Osteoblast (primary cell): ENCODE results near the gene EYS. TPM values are rescaled to one million over a fixed set of nuclear protein-coding genes. Genes with fewer than 3 reads are reported as not detected.

ENCODE experiments used
- DNase-seq: peaks from one replicate; pipeline ENCODE4 v3.0.0; 2011; ENCODE audit warnings: low spot score, mixed read lengths; ENCODE audit not compliant: insufficient read length; ENCODE audit errors: missing footprints
- H2AFZ ChIP-seq: 2 replicates; pipeline ENCODE4 v1.6.0; 2011; ENCODE audit warnings: mild to moderate bottlenecking, low read length
- H3K27ac ChIP-seq: 2 replicates; pipeline ENCODE4 v1.5.1; 2011; ENCODE audit warnings: mild to moderate bottlenecking, low read depth, low read length, moderate library complexity
- H3K27me3 ChIP-seq: 2 replicates; pipeline ENCODE4 v1.6.0; 2012; ENCODE audit warnings: mild to moderate bottlenecking, control low read depth, inconsistent platforms, low read length, moderate library complexity; ENCODE audit not compliant: insufficient read depth
- H3K36me3 ChIP-seq: 2 replicates; pipeline ENCODE4 v1.5.1; 2011; ENCODE audit warnings: mild to moderate bottlenecking, low read length, control low read depth, moderate library complexity; ENCODE audit not compliant: insufficient read depth
- H3K4me1 ChIP-seq: 2 replicates; pipeline ENCODE4 v1.5.1; 2011; ENCODE audit warnings: mild to moderate bottlenecking, low read length, control low read depth, moderate library complexity; ENCODE audit not compliant: insufficient read depth
- H3K4me2 ChIP-seq: 2 replicates; pipeline ENCODE4 v1.6.0; 2011; ENCODE audit warnings: mild to moderate bottlenecking, low read length; ENCODE audit not compliant: insufficient read depth
- H3K4me3 ChIP-seq: fragments of 200-600 bp; sonication (generic); 3 replicates; pipeline ENCODE4 v1.5.1; 2012; ENCODE audit warnings: mild to moderate bottlenecking, low read length, inconsistent platforms; ENCODE audit not compliant: insufficient read depth
- H3K79me2 ChIP-seq: 2 replicates; pipeline ENCODE4 v1.6.0; 2012; ENCODE audit warnings: mild to moderate bottlenecking, low read length, control low read depth, inconsistent platforms; ENCODE audit not compliant: insufficient read depth
- H3K9me3 ChIP-seq: 2 replicates; pipeline ENCODE4 v1.5.1; 2011; ENCODE audit warnings: low read depth, low read length, control low read depth
- H4K20me1 ChIP-seq: 2 replicates; pipeline ENCODE4 v1.6.0; 2012; ENCODE audit warnings: mild to moderate bottlenecking, low read length, control low read depth; ENCODE audit not compliant: insufficient read depth
- total RNA-seq: library from RNA; depleted of rRNA; stranded (reverse); fragments of >200 nt; gene quantifications from 2 replicates; pipeline ENCODE4 v1.2.3, GENCODE V29; 2012
- TF ChIP-seq, protein P1 (sequence below): IDR thresholded peaks from 2 replicates; pipeline ENCODE4 v1.5.1; 2011; ENCODE audit warnings: mild to moderate bottlenecking, low read depth, low read length, moderate library complexity; ENCODE audit errors: extremely low read depth

Gene EYS
- total RNA-seq, 1 donor, result under 0.01 TPM

DNA sequence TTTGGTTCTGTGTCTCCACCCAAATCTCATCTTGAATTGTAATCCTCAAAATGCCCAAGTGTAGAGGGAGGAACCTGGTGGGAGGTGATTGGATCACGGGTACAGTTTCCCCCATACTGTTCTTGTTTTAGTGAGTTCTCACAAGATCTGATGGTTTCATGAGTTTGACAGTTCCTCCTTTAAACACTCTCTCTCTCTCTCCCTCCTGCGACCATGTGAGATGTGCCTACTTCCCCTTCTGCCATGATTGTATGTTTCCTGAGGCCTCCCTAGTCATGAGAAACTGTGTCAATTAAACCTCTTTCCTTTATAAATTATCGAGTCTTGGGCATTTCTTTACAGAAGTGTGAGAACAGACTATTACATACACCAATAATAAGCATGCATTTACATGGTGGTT, 12.1 kb upstream of the EYS start:
- Histone ChIP-seq H3K79me2 (no peaks in the 10 kb centered on the region), H3K9me3 (no peaks in the 10 kb centered on the region)
- TF ChIP-seq, protein P1, sequence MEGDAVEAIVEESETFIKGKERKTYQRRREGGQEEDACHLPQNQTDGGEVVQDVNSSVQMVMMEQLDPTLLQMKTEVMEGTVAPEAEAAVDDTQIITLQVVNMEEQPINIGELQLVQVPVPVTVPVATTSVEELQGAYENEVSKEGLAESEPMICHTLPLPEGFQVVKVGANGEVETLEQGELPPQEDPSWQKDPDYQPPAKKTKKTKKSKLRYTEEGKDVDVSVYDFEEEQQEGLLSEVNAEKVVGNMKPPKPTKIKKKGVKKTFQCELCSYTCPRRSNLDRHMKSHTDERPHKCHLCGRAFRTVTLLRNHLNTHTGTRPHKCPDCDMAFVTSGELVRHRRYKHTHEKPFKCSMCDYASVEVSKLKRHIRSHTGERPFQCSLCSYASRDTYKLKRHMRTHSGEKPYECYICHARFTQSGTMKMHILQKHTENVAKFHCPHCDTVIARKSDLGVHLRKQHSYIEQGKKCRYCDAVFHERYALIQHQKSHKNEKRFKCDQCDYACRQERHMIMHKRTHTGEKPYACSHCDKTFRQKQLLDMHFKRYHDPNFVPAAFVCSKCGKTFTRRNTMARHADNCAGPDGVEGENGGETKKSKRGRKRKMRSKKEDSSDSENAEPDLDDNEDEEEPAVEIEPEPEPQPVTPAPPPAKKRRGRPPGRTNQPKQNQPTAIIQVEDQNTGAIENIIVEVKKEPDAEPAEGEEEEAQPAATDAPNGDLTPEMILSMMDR, result no peak

DNA sequence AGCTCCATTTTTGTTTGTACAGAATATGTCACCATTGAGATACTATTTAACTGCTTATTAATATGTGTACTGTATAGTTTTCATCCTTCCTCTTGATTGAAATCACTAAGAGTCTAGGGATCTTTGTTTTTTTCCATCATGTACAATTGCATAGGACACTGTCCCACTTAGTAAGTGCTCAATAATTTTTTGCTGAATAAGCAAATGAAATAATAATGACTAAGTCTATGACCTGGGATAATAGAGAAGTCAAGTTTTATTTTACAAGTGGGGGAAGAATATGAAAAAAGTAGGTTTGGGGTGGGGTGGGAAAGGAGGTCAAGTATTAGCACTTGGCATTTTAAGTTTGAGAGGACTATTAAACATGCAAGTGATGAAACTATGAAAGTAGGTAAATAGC, 4.5 kb upstream of the EYS start:
- H3K79me2 ChIP-seq, result no peaks in the 10 kb centered on the region
- TF ChIP-seq, protein P1, result no peak
- DNase-seq, result no peak
- no peaks in the 10 kb centered on the region for H4K20me1 ChIP-seq
- no peak overlapping the region for H3K4me3 ChIP-seq
- H2AFZ ChIP-seq, result no peak overlapping the region
- H3K36me3 ChIP-seq, result no peaks in the 10 kb centered on the region
- no peaks in the 10 kb centered on the region for H3K9me3 ChIP-seq
- H3K27me3 ChIP-seq, result no peaks in the 10 kb centered on the region
- no peaks in the 10 kb centered on the region for H3K4me1 ChIP-seq
- no peak overlapping the region for H3K27ac ChIP-seq
- H3K4me2 ChIP-seq, result no peak overlapping the region

More for the DNA sequence above, 12.1 kb upstream of the EYS start:
- Histone ChIP-seq H3K27me3 (no peaks in the 10 kb centered on the region), H3K4me1 (no peaks in the 10 kb centered on the region), H3K4me2 (no peak overlapping the region), H3K4me3 (no peak overlapping the region), H2AFZ (no peak overlapping the region), H3K36me3 (no peaks in the 10 kb centered on the region), H3K27ac (no peak overlapping the region), H4K20me1 (no peaks in the 10 kb centered on the region)
- DNase-seq, result no peak

DNA sequence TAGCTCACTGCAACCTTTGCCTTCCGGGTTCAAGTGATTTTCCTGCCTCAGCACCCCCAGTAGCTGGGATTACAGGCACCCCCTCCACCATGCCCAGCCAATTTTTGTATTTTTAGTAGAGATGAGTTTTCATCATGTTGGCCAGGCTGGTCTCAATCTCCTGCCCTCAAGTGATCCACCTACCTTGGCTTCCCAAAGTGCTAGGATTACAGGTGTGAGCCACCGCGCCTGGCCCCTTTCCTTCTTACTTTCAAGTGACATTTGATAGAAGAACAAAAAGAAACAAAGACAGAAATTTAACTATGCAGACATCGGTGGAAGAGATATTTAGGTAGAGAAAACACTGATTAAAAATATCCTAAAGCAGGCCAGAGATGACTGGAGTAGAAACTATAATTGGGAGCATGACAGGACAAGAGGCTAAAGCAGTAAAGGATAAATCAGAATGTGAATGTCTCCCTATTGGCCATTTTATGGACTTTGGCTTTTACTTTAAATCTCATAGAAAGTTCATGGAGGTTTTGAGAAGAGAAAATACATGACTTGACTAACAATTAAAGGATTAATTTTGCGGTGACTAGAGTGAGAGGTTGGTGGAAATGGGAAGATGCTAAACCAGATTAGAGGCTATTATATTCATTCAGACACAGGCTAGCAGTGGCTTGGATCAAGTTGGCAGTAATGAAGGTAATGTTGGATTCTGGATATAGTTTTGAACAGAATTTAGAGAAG, 2.2 kb upstream of the EYS start:
- Histone ChIP-seq H3K4me1 (no peaks in the 10 kb centered on the region), H3K27ac (no peak overlapping the region), H3K4me3 (no peak overlapping the region), H3K36me3 (no peaks in the 10 kb centered on the region), H4K20me1 (no peaks in the 10 kb centered on the region), H3K27me3 (no peaks in the 10 kb centered on the region), H3K79me2 (no peaks in the 10 kb centered on the region), H3K9me3 (no peaks in the 10 kb centered on the region), H3K4me2 (no peak overlapping the region), H2AFZ (no peak overlapping the region)
- TF ChIP-seq, protein P1, result no peak
- DNase-seq, result no peak

DNA sequence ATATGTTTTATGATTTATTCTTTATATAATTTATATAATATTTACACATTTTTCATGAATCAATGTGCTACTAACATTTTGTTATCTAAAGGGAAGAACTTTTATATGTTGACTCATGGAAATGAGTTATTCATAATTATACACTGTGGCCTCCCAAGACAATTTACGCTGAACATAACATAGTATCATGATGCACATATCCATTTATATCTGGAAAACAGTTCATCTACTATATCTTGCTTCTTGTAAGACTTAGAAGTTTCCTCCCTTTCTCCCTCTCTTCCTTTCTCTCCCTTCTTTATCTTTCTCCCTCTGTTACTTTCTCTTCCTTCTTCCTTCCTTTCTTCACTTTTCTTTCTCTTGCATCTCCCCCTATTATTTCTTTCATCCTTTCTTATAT, 1.1 kb upstream of the EYS start:
- Histone ChIP-seq H3K36me3 (no peaks in the 10 kb centered on the region), H3K4me2 (no peak overlapping the region), H4K20me1 (no peaks in the 10 kb centered on the region), H3K4me3 (no peak overlapping the region), H3K27me3 (no peaks in the 10 kb centered on the region), H3K4me1 (no peaks in the 10 kb centered on the region), H3K27ac (no peak overlapping the region), H3K9me3 (no peaks in the 10 kb centered on the region), H3K79me2 (no peaks in the 10 kb centered on the region), H2AFZ (no peak overlapping the region)
- DNase-seq, result no peak
- TF ChIP-seq, protein P1, result no peak
